Endothelial cell (in vitro differentiated cells): ENCODE measurements around the gene BRF1. TPM values are rescaled to one million over a fixed set of nuclear protein-coding genes. Genes with fewer than 3 reads are reported as not detected.

Source experiments
- DNase-seq: peaks from one replicate; pipeline ENCODE4 v3.0.0; 2021; ENCODE audit warnings: low spot score
- H3K27ac Mint-ChIP-seq: one replicate; pipeline ENCODE4 v1.8.0; 2021; ENCODE audit warnings: mixed read lengths, inconsistent platforms; ENCODE audit not compliant: unreplicated experiment
- H3K27me3 Mint-ChIP-seq: one replicate; pipeline ENCODE4 v1.8.0; 2021; ENCODE audit warnings: mild to moderate bottlenecking, moderate library complexity, mixed read lengths, inconsistent platforms; ENCODE audit not compliant: unreplicated experiment
- H3K36me3 Mint-ChIP-seq: one replicate; pipeline ENCODE4 v1.8.0; 2021; ENCODE audit warnings: mild to moderate bottlenecking, low read depth, mixed read lengths, inconsistent platforms; ENCODE audit not compliant: unreplicated experiment
- H3K4me1 Mint-ChIP-seq: one replicate; pipeline ENCODE4 v1.8.0; 2021; ENCODE audit warnings: mild to moderate bottlenecking, mixed read lengths, inconsistent platforms; ENCODE audit not compliant: unreplicated experiment
- H3K4me3 Mint-ChIP-seq: one replicate; pipeline ENCODE4 v1.8.0; 2021; ENCODE audit warnings: mild to moderate bottlenecking, mixed read lengths, inconsistent platforms; ENCODE audit not compliant: unreplicated experiment
- H3K9me3 Mint-ChIP-seq: one replicate; pipeline ENCODE4 v1.8.0; 2021; ENCODE audit warnings: mixed read lengths, inconsistent platforms; ENCODE audit not compliant: unreplicated experiment
- CTCF ChIP-seq: fragments of 200-600 bp; sonication (generic); IDR thresholded peaks from one replicate; pipeline ENCODE4 v1.5.0; 2021; ENCODE audit warnings: antibody characterized with exemption; ENCODE audit not compliant: unreplicated experiment
- total RNA-seq: library from RNA; stranded (reverse); fragmentation: NEBNext Ultra II Directional; extraction: Animal tissue kit (Norgen Biotek cat#: 25700); gene quantifications from one replicate; pipeline ENCODE4 v1.2.1, GENCODE V29; 2021; ENCODE audit not compliant: unreplicated experiment

The BRF1 gene
- total RNA-seq, 1 donor from 2014 or later = 40.9 TPM

GRCh38 chr14:105251920-105252319, 48.9 kb downstream of the BRF1 start:
- H3K9me3 Mint-ChIP-seq = no peaks in the 10 kb centered on the region
- DNase-seq = no peak
- H3K27me3 Mint-ChIP-seq = peaks cover 10% of the 10 kb centered on the region
- no peak overlapping the region for H3K27ac Mint-ChIP-seq
- H3K36me3 Mint-ChIP-seq = peaks cover 23% of the 10 kb centered on the region
- H3K4me1 Mint-ChIP-seq = peaks cover 4% of the 10 kb centered on the region
- TF ChIP-seq CTCF = no peak
- H3K4me3 Mint-ChIP-seq = no peak overlapping the region

GRCh38 chr14:105250986-105251385, 49.8 kb downstream of the BRF1 start:
- no peak for DNase-seq
- H3K27me3 Mint-ChIP-seq = peaks cover 10% of the 10 kb centered on the region
- H3K27ac Mint-ChIP-seq = no peak overlapping the region
- no peak for TF ChIP-seq CTCF
- peaks cover 24% of the 10 kb centered on the region for H3K36me3 Mint-ChIP-seq
- no peak overlapping the region for H3K4me3 Mint-ChIP-seq
- H3K4me1 Mint-ChIP-seq = peaks cover 4% of the 10 kb centered on the region
- no peaks in the 10 kb centered on the region for H3K9me3 Mint-ChIP-seq

GRCh38 chr14:105250008-105250366, 50.8 kb downstream of the BRF1 start:
- peak overlapping the region; percentile 16 for H3K4me3 Mint-ChIP-seq
- no peak overlapping the region for H3K27ac Mint-ChIP-seq
- H3K4me1 Mint-ChIP-seq = peaks cover 10% of the 10 kb centered on the region
- H3K36me3 Mint-ChIP-seq = peaks cover 29% of the 10 kb centered on the region
- H3K27me3 Mint-ChIP-seq = peaks cover 14% of the 10 kb centered on the region
- TF ChIP-seq CTCF = no peak
- no peaks in the 10 kb centered on the region for H3K9me3 Mint-ChIP-seq
- DNase-seq = no peak

- peaks cover 29% of the 10 kb centered on the region for H3K36me3 Mint-ChIP-seq
- H3K27ac Mint-ChIP-seq = peak overlapping the region; percentile 64
- peaks cover 14% of the 10 kb centered on the region for H3K27me3 Mint-ChIP-seq
- H3K9me3 Mint-ChIP-seq = no peaks in the 10 kb centered on the region
- TF ChIP-seq CTCF = no peak
- peaks cover 10% of the 10 kb centered on the region for H3K4me1 Mint-ChIP-seq
- peak overlapping the region; percentile 90 for H3K4me3 Mint-ChIP-seq
- DNase-seq = peak; percentile 34
Observed at GRCh38 chr14:105249182-105250007, 51.4 kb downstream of the BRF1 start.
